Measurements from ENCODE around the gene EGFR. TPM values are rescaled to one million over a fixed set of nuclear protein-coding genes. Genes with fewer than 3 reads are reported as not detected.

The EGFR gene
- total RNA-seq, 4 donors from 2014 or later = 79.3 to 125 (median 110) TPM

DNA sequence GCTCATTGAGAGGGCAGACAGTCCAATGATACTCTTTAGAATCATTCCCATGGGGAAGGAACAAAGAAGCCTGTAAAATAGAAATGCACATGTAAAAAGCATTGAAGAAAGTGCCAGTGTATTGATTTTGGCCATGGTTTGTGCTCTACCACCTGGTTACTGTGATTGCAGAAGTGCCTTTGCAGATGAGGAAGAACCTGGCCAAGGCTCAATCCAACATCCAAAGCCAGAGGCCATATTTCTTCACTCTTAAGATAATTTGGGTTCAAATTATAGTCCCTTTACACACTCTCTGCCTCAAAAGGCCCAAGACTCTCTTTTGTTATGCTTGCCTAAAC is 122.1 kb downstream of the EGFR start:
- DNase-seq (ENCODE audit: extremely low spot score) = peak; percentile 60
- Histone ChIP-seq H3K27me3 (no peaks in the 10 kb centered on the region), H3K4me3 (no peak overlapping the region), H3K4me1 (peaks cover 12 to 40% (median 32%) of the 10 kb centered on the region in 4 donors), H3K27ac (replicated peaks in 1 of 4) (peak overlapping the region; percentile 48 to 66 (median 60)), H3K36me3 (peaks cover 0 to 33% (median 23%) of the 10 kb centered on the region in 4 donors), H3K9me3 (no peaks in the 10 kb centered on the region)
- intact Hi-C loops (cut with DNase I) = no loop called here
- no peak for TF ChIP-seq POLR2A (IDR thresholded peaks at IDR 0.05; ENCODE audit: low read depth)
- no peak for TF ChIP-seq POLR2AphosphoS5 (IDR thresholded peaks at IDR 0.05)
- TF ChIP-seq CTCF (IDR thresholded peaks at IDR 0.05) = no peak
- no peak for TF ChIP-seq EP300 (IDR thresholded peaks at IDR 0.05)

GRCh38 chr7:55142919-55143600 is 124.2 kb downstream of the EGFR start:
- H3K36me3 ChIP-seq = peaks cover 7 to 54% (median 41%) of the 10 kb centered on the region in 4 donors
- intact Hi-C loops (cut with DNase I) = no loop called here
- H3K4me3 ChIP-seq = no peak overlapping the region
- TF ChIP-seq POLR2A (IDR thresholded peaks at IDR 0.05; ENCODE audit: low read depth) = no peak
- TF ChIP-seq POLR2AphosphoS5 (IDR thresholded peaks at IDR 0.05) = no peak
- TF ChIP-seq EP300 (IDR thresholded peaks at IDR 0.05) = no peak
- no peak for TF ChIP-seq CTCF (IDR thresholded peaks at IDR 0.05)
- no peaks in the 10 kb centered on the region for H3K9me3 ChIP-seq
- H3K4me1 ChIP-seq = peaks cover 12 to 40% (median 32%) of the 10 kb centered on the region in 4 donors
- peak overlapping the region in 1 of 4 donors; percentile 54 for H3K27ac ChIP-seq (replicated peaks in 1 of 4)
- peak; percentile 45 for DNase-seq (ENCODE audit: extremely low spot score)
- H3K27me3 ChIP-seq = no peaks in the 10 kb centered on the region
- WGBS = 89% methylated on average over 13 of the region's 13 CpGs

DNA sequence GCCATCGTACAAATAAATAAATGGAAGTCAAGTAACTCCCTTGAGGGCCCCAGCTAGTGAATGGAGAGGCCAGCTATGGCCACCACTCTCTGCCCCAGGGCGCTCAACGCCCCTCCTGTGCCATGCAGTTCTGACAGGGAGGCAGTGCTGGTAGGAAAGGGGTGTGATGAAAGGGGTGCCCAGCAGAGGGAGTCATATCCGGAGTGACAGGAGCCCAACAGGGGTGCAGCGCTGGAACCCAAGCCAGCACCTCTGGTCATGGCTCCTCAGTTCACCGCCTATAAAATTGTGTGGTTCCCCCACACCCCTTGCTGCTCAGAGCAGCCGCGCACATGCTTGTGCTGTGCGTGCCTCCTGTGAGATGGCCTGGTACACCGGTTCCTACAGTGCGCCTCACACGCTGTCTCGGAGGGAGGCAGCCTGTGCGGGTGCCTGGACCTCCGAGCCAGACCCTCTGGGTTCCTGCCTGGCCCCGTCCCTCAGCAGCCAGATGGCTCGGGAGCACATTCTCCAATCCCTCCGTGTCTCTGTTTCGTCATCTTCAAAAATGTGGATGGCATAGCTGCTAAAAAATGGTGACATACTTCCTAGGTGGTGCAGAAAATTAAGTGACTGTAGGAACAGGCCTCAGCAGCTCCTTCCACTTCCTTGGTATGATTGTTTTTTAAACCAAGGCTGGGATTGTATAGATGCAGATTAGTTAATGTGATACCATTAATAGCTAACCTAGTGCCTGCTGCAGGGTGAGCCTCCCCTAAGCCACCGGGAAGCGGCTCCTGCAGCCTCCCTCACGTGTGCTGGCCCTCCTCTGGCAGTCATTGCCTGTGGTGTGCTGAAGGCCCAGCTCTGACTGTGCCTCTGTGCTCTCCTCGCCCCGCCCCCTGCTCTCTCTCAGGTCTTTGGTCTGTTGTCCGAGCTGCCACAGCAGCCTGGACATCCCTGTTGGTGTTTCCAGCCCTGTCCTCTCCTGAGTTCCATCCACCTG is 125.8 kb downstream of the EGFR start:
- WGBS = 90% methylated on average over 21 of the region's 25 CpGs
- TF ChIP-seq POLR2AphosphoS5 (IDR thresholded peaks at IDR 0.05) (no peak), CTCF (IDR thresholded peaks at IDR 0.05) (peak in 1 of 3 experiments; percentile 27)
- Histone ChIP-seq H3K4me1 (peaks cover 12 to 34% (median 27%) of the 10 kb centered on the region in 4 donors), H3K27ac (replicated peaks in 1 of 4) (no peak overlapping the region), H3K36me3 (peaks cover 7 to 58% (median 42%) of the 10 kb centered on the region in 4 donors), H3K9me3 (no peaks in the 10 kb centered on the region), H3K4me3 (no peak overlapping the region), H3K27me3 (no peaks in the 10 kb centered on the region)
- intact Hi-C loops (cut with DNase I) = no loop called here
- DNase-seq (ENCODE audit: extremely low spot score) = peak; percentile 85

DNA sequence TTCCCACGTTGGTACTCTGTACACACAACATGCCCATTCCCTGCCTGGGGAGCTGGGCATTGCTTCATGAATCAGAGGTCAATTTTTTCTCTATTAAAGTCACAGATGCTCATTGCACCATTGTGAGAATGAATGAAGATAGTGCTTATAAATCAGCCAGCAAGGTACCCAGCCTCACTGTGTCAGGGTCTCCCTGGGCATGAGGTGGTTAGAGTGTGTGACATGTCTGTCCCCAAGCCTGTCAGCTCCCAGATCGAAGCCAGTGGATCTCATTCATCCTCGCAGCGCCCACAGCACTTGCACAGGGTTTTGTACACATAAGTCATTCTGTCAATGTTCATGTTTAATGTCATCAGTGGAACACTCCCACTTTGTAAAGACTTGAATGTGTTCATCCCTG is 126.8 kb downstream of the EGFR start:
- TF ChIP-seq CTCF (IDR thresholded peaks at IDR 0.05) (no peak), POLR2AphosphoS5 (IDR thresholded peaks at IDR 0.05) (no peak), EP300 (IDR thresholded peaks at IDR 0.05) (no peak), POLR2A (IDR thresholded peaks at IDR 0.05; ENCODE audit: low read depth) (no peak)
- Histone ChIP-seq H3K4me3 (no peak overlapping the region), H3K4me1 (peaks cover 3 to 25% (median 18%) of the 10 kb centered on the region in 4 donors), H3K27ac (replicated peaks in 1 of 4) (no peak overlapping the region), H3K36me3 (peaks cover 7 to 66% (median 46%) of the 10 kb centered on the region in 4 donors), H3K9me3 (no peaks in the 10 kb centered on the region), H3K27me3 (no peaks in the 10 kb centered on the region)
- intact Hi-C loops (cut with DNase I) = no loop called here
- peak; percentile 70 for DNase-seq (ENCODE audit: extremely low spot score)
- 86% methylated on average over 4 of the region's 4 CpGs for WGBS

Data from esophagus muscularis mucosa (tissue), 4 donors.